Breast epithelium (tissue), 4 donors: ENCODE measurements around the gene LMTK3. TPM values are rescaled to one million over a fixed set of nuclear protein-coding genes. Genes with fewer than 3 reads are reported as not detected.

Experiments used
- DNase-seq, 2 donors: peaks; one replicate each; pipeline ENCODE4 v3.0.0-alpha.2; 2019; ENCODE audit warnings: low spot score in 2 of 2
- H3K27ac ChIP-seq, 2 donors: fragments of 200-600 bp; sonication (generic) in 1 of 2; one replicate each; pipeline ENCODE4 v1.5.1; 2016 to 2019; ENCODE audit warnings: mild to moderate bottlenecking in 1 of 2
- H3K27me3 ChIP-seq, 2 donors: fragments of 200-600 bp; sonication (generic) in 1 of 2; one replicate each; pipeline versions ENCODE4 v1.5.1 to v1.6.0; 2017 to 2019; ENCODE audit warnings: control low read depth in 1 of 2, mild to moderate bottlenecking in 1 of 2
- H3K36me3 ChIP-seq: fragments of 200-600 bp; one replicate; pipeline ENCODE4 v1.5.1; 2019
- H3K4me1 ChIP-seq, 2 donors: fragments of 200-600 bp; sonication (generic); one replicate each; pipeline ENCODE4 v1.5.1; 2016 to 2019; ENCODE audit warnings: control low read depth in 1 of 2
- H3K4me3 ChIP-seq, 3 donors: fragments of 200-600 bp; sonication (generic); 1 replicate in 2 of 3; 2 replicates in 1 of 3; pipeline ENCODE4 v1.5.1; 2016 to 2019; ENCODE audit warnings: mild to moderate bottlenecking in 3 of 3, moderate library complexity in 2 of 3
- H3K9me3 ChIP-seq, 2 donors: fragments of 200-600 bp; sonication (generic) in 1 of 2; one replicate each; pipeline ENCODE4 v1.5.1; 2016 to 2019; ENCODE audit warnings: control low read depth in 1 of 2
- CTCF ChIP-seq, 3 donors: fragments of 450-650 bp; IDR thresholded peaks; one replicate each; pipeline ENCODE4 v1.5.1; 2016 to 2017; ENCODE audit warnings: antibody characterized with exemption in 3 of 3, mild to moderate bottlenecking in 3 of 3, moderate library complexity in 3 of 3
- POLR2A ChIP-seq: fragments of 450-650 bp; IDR thresholded peaks from one replicate; pipeline ENCODE4 v1.6.1; 2016; ENCODE audit warnings: antibody characterized with exemption, mild to moderate bottlenecking, moderate library complexity
- POLR2AphosphoS5 ChIP-seq, 3 donors: sonication (generic); formaldehyde crosslinking; IDR thresholded peaks; one replicate each; pipeline ENCODE4 v1.6.1; 2017; ENCODE audit warnings: antibody characterized with exemption in 3 of 3
- intact Hi-C: fragments of 100-400 bp; cut with DNase I; formaldehyde crosslinking; loops from one replicate; pipeline ENCODE4 v1.15.1; 2023; ENCODE audit warnings: low total_unique reads
- total RNA-seq, 3 donors: library from RNA; depleted of rRNA; stranded (reverse); fragments of >200 nt; gene quantifications; one replicate each; pipeline ENCODE4 v1.1.0, GENCODE V29; 2016

The LMTK3 gene
- total RNA-seq, 3 donors from 2014 or later, result 1.3 to 2.9 TPM; not detected in 1

- H3K27me3 ChIP-seq, result no peaks in the 10 kb centered on the region
These were observed 41.0 kb upstream of the LMTK3 start for GRCh38 chr19:48552406-48553322.

GRCh38 chr19:48551437-48552302, 40.0 kb upstream of the LMTK3 start, which contains the start of gene SULT2B1:
TSS of gene SULT2B1 (plus strand) at chr19:48552172. CDS start at chr19:48552253, 81 bp downstream.
- DNase-seq, result peak; percentile 71 to 89
- TF ChIP-seq POLR2A (no peak), POLR2AphosphoS5 (IDR thresholded peaks at IDR 0.05) (peak in 1 of 3 donors; percentile 37)
- Histone ChIP-seq H3K4me1 (no peaks in the 10 kb centered on the region), H3K4me3 (peak within 1 kb of the TSS in 2 of 3 donors; percentile 38 to 52), H3K9me3 (no peaks in the 10 kb centered on the region), H3K27me3 (no peaks in the 10 kb centered on the region), H3K27ac (peak within 1 kb of the TSS; percentile 69 to 77), H3K36me3 (no peaks in the 10 kb centered on the region)
- intact Hi-C loops, result no loop called here

More at GRCh38 chr19:48552406-48553322, 41.0 kb upstream of the LMTK3 start:
- no peaks in the 10 kb centered on the region for H3K9me3 ChIP-seq
- no peaks in the 10 kb centered on the region for H3K4me1 ChIP-seq
- intact Hi-C loops, result no loop called here
- TF ChIP-seq CTCF (IDR thresholded peaks at IDR 0.05), result no peak
- no peak for TF ChIP-seq POLR2A
- no peak for TF ChIP-seq POLR2AphosphoS5 (IDR thresholded peaks at IDR 0.05)
- peak overlapping the region; percentile 69 to 77 for H3K27ac ChIP-seq
- H3K36me3 ChIP-seq, result no peaks in the 10 kb centered on the region
- peak overlapping the region in 2 of 3 donors; percentile 38 to 52 for H3K4me3 ChIP-seq
- DNase-seq, result no peak

DNA sequence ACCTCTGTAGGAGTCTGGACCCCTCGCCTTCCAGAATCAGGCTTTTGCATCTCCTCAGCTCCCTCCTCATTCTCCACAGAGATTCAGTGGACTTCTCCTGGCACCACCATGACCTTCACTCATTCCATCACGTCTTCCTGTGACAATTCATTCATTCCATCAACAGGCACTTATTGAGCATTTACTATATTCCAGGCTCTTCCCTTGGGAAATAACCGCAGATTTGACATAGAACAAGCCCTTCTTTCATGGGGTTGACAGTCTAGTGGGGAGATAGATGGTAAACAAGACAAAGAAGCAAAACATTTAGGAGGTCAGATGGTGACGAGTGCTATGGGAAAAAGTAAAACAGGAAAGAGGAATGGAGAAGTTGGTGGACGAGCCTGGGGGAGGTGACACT, 37.7 kb upstream of the LMTK3 start:
- Histone ChIP-seq H3K36me3 (no peaks in the 10 kb centered on the region), H3K27me3 (no peaks in the 10 kb centered on the region), H3K4me1 (no peaks in the 10 kb centered on the region), H3K9me3 (no peaks in the 10 kb centered on the region), H3K4me3 (no peak overlapping the region), H3K27ac (no peak overlapping the region)
- DNase-seq, result no peak
- TF ChIP-seq CTCF (IDR thresholded peaks at IDR 0.05) (no peak), POLR2A (no peak), POLR2AphosphoS5 (IDR thresholded peaks at IDR 0.05) (no peak)
- intact Hi-C loops, result no loop called here

- Histone ChIP-seq H3K4me3 (no peak overlapping the region), H3K36me3 (no peaks in the 10 kb centered on the region), H3K4me1 (no peaks in the 10 kb centered on the region), H3K27me3 (no peaks in the 10 kb centered on the region), H3K9me3 (no peaks in the 10 kb centered on the region), H3K27ac (no peak overlapping the region)
- no peak for TF ChIP-seq POLR2AphosphoS5 (IDR thresholded peaks at IDR 0.05)
- no peak for TF ChIP-seq CTCF (IDR thresholded peaks at IDR 0.05)
- TF ChIP-seq POLR2A, result no peak
- intact Hi-C loops, result no loop called here
- no peak for DNase-seq
These were observed 36.7 kb upstream of the LMTK3 start for GRCh38 chr19:48548253-48548911.

DNA sequence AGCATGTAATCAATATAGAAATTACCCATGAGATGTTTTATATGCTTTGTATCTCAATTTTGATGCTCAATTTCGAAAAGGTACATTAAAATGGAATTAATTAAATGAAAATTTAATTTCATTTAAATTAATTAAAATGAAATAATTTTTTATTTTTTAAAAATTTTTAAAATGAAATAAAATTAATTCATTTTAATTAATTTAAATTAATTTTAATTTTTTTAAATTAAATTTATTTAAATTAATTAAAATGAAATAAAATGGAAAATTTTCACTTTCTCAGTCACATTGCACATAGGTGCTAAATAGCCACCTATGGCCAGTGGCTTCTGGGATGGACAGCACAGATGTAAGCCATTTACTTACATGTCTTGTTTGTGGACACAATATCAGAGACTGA, 36.1 kb upstream of the LMTK3 start:
- H3K4me1 ChIP-seq, result no peaks in the 10 kb centered on the region
- no peaks in the 10 kb centered on the region for H3K9me3 ChIP-seq
- DNase-seq, result no peak
- H3K4me3 ChIP-seq, result no peak overlapping the region
- no peaks in the 10 kb centered on the region for H3K27me3 ChIP-seq
- TF ChIP-seq POLR2AphosphoS5 (IDR thresholded peaks at IDR 0.05) (no peak), POLR2A (no peak), CTCF (IDR thresholded peaks at IDR 0.05) (no peak)
- H3K27ac ChIP-seq, result no peak overlapping the region
- no peaks in the 10 kb centered on the region for H3K36me3 ChIP-seq
- intact Hi-C loops, result no loop called here
